ENCODE results near the gene TMEM80. TPM values are rescaled to one million over a fixed set of nuclear protein-coding genes. Genes with fewer than 3 reads are reported as not detected.

TMEM80 gene
- total and polyA plus RNA-seq, 2 of the 8 experiments (the other 6 are each of a cell fraction or from before 2014, with no cell fraction given): 8.0 to 16.3 TPM

DNA sequence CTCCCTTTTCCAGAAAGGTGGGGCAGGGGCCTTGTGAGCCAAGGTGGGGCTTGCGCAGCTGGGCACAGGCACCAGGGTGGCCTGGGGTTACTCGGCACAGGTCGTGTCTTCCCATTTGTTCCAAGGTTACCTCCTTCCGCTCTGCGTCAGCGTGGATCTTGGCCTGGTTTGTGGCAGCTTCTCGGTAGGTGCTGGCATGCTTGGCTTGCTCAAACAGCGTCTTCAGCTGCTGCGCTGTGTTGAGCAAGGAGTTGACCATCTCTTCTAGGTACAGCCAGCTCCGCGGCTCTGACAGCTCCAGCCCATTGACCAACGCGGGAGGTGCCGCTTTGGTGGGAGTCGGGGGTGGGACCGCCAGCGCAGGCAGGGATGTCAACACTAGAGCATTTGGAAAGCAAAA lies 21.2 kb upstream of the TMEM80 start:
- H3K36me3 ChIP-seq (ENCODE audit: control insufficient read depth in 2 of 4, insufficient read depth in 4 of 4, low read length in 3 of 4): peaks cover 6 to 31% (median 24%) of the 10 kb centered on the region in 4 experiments
- no peak overlapping the region for H3K14ac ChIP-seq (ENCODE audit: insufficient read length)
- H2AK5ac ChIP-seq (ENCODE audit: low read depth, low read length): no peak overlapping the region
- FAIRE-seq: no peak
- no peaks in the 10 kb centered on the region for H3K27me3 ChIP-seq (replicated peaks in 1 of 4; ENCODE audit: control insufficient read depth in 3 of 4, extremely low read depth in 1 of 4, insufficient read depth in 3 of 4, low read length in 3 of 4)
- H2BK5ac ChIP-seq (ENCODE audit: low read depth, low read length): no peak overlapping the region
- POLR2A ChIA-PET (ENCODE audit: partially characterized antibody): interaction anchor here (1.2 to 1.7 kb wide), 2 partner anchors 37 to 79 kb away, joined by 3 to 4 read pairs; no protein-coding TSS in a partner anchor
- no peak overlapping the region for H2AFZ ChIP-seq (ENCODE audit: low read length)
- no peak overlapping the region for H3K27ac ChIP-seq (ENCODE audit: low read depth, low read length)
- H3K9me3 ChIP-seq (ENCODE audit: insufficient read depth in 2 of 2, low read depth in 1 of 2, low read length in 1 of 2): no peaks in the 10 kb centered on the region
- DNase-seq (ENCODE audit: low read depth in 1 of 2, low spot score in 2 of 2): no peak
- peaks cover 0 to 2% of the 10 kb centered on the region in 2 experiments for H4K20me1 ChIP-seq (replicated peaks in 1 of 2; ENCODE audit: control insufficient read depth in 1 of 2, insufficient read depth in 2 of 2, low read length in 2 of 2)
- H2BK120ac ChIP-seq (replicated peaks; ENCODE audit: low read depth, low read length): no peak overlapping the region
- H3K79me1 ChIP-seq (ENCODE audit: low read depth, low read length): no peaks in the 10 kb centered on the region; the same call in 1 of the 2 replicates
- H2BK20ac ChIP-seq (ENCODE audit: low read length): no peak overlapping the region
- no peak overlapping the region for H4K5ac ChIP-seq (ENCODE audit: insufficient read length, low read depth, low read length)
- H3K4me2 ChIP-seq (ENCODE audit: insufficient read depth in 1 of 2, low read depth in 2 of 2, low read length in 2 of 2): no peak overlapping the region
- no peak overlapping the region for H4K8ac ChIP-seq (ENCODE audit: extremely low read depth, insufficient read depth, low read length)
- H2BK12ac ChIP-seq (ENCODE audit: low read depth, low read length): no peak overlapping the region
- H4K91ac ChIP-seq (replicated peaks; ENCODE audit: insufficient read length, low read length): no peak overlapping the region
- no peak overlapping the region for H2BK15ac ChIP-seq (ENCODE audit: low read length)
- no peak overlapping the region for H3K56ac ChIP-seq (replicated peaks; ENCODE audit: insufficient read length, low read depth, low read length)
- CTCF ChIA-PET (ENCODE audit: partially characterized antibody): interaction anchor here (0.7 to 2.4 kb wide), 7 partner anchors 8 to 74 kb away, joined by 3 to 13 read pairs (median 5); no protein-coding TSS in a partner anchor
- H3K23me2 ChIP-seq (ENCODE audit: low read depth, low read length): no peaks in the 10 kb centered on the region
- no peaks in the 10 kb centered on the region for H3K4me1 ChIP-seq (replicated peaks in 1 of 4; ENCODE audit: control insufficient read depth in 3 of 4, insufficient read depth in 4 of 4, low read length in 3 of 4)
- no peak overlapping the region for H3K23ac ChIP-seq (ENCODE audit: insufficient read length)
- no peak overlapping the region for H3K9ac ChIP-seq (replicated peaks in 1 of 4; ENCODE audit: extremely low read depth in 1 of 4, low read depth in 3 of 4, low read length in 3 of 4)
- H3K4ac ChIP-seq (replicated peaks; ENCODE audit: insufficient read length, low read depth, low read length): no peak overlapping the region
- no peak overlapping the region for H3K4me3 ChIP-seq (ENCODE audit: extremely low read depth in 1 of 4, insufficient read depth in 2 of 4, low read depth in 3 of 4, low read length in 4 of 4)
- H3K79me2 ChIP-seq (ENCODE audit: control insufficient read depth in 1 of 2, insufficient read depth in 2 of 2, low read length in 2 of 2): no peaks in the 10 kb centered on the region
- H3K18ac ChIP-seq (ENCODE audit: extremely low read depth, low read length): no peak overlapping the region
- WGBS, 2 experiments (ENCODE audit: extremely low coverage in 1 of 2, insufficient coverage in 1 of 2, insufficient read length in 1 of 2, insufficient replicate concordance in 2 of 2, low coverage in 1 of 2, low lambda C conversion rate in 2 of 2, missing lambda C conversion rate in 1 of 2): 91% methylated on average over 17 of the region's 17 CpGs; no CpG with 5 or more reads in 1 of the 2 experiments
- TF ChIP-seq SP4 (IDR thresholded peaks at IDR 0.05; ENCODE audit: low read length): no peak
